Gastroesophageal sphincter (tissue), 3 donors: ENCODE measurements around the gene LMAN2.
"Not testable (repeated sequence)": the region's sequence is repeated elsewhere in the genome, so short reads cannot be mapped to it uniquely, and the experiment has no call there.

ENCODE experiments used
- CTCF ChIP-seq, 4 experiments: fragments of 200-600 bp in 2 of 4; fragments of 450-650 bp in 2 of 4; sonication (generic) in 1 of 4; IDR thresholded peaks; one replicate each; pipeline ENCODE4 v1.5.1; 2017 to 2019; ENCODE audit warnings: antibody characterized with exemption in 4 of 4, mild to moderate bottlenecking in 2 of 4, moderate library complexity in 2 of 4
- EP300 ChIP-seq: sonication (generic); formaldehyde crosslinking; IDR thresholded peaks from one replicate; pipeline ENCODE4 v1.6.1; 2017; ENCODE audit warnings: antibody characterized with exemption, mild to moderate bottlenecking
- POLR2AphosphoS5 ChIP-seq: sonication (generic); formaldehyde crosslinking; IDR thresholded peaks from one replicate; pipeline ENCODE4 v1.6.1; 2017; ENCODE audit warnings: antibody characterized with exemption

- TF ChIP-seq CTCF (IDR thresholded peaks at IDR 0.05); POLR2AphosphoS5; EP300: not testable (repeated sequence)
These were observed 9.3 kb upstream of the LMAN2 start for GRCh38 chr5:177360740-177361139.
